COLO668 (cell line): ENCODE results near the gene GALNT9.
A peak's percentile ranks its signal among the peaks of the same experiment; 100 is the strongest.
"Not testable (repeated sequence)": the region's sequence is repeated elsewhere in the genome, so short reads cannot be mapped to it uniquely, and the experiment has no call there.

Experiments used
- DNase-seq: peaks from one replicate; lab custom pipeline; 2025; ENCODE audit not compliant: unreplicated experiment; lab: John Stamatoyannopoulos, UW

Gene GALNT9

GRCh38 chr12:132295561-132295960, 33.8 kb downstream of the GALNT9 start:
- DNase-seq = not testable (repeated sequence)

GRCh38 chr12:132295101-132295526, 34.3 kb downstream of the GALNT9 start:
- no peak for DNase-seq

GRCh38 chr12:132294121-132295034, 35.0 kb downstream of the GALNT9 start:
- no peak for DNase-seq

- no peak for DNase-seq
Measured at GRCh38 chr12:132292328-132293319, 36.8 kb downstream of the GALNT9 start.

GRCh38 chr12:132291402-132292175, 37.8 kb downstream of the GALNT9 start:
- no peak for DNase-seq

GRCh38 chr12:132290203-132290540, 39.2 kb downstream of the GALNT9 start:
- no peak for DNase-seq

GRCh38 chr12:132289356-132290202, 39.8 kb downstream of the GALNT9 start:
- no peak for DNase-seq

GRCh38 chr12:132288516-132289215, 40.7 kb downstream of the GALNT9 start:
- no peak for DNase-seq

- DNase-seq = no peak
Measured at GRCh38 chr12:132287391-132288238, 41.8 kb downstream of the GALNT9 start.

- no peak for DNase-seq
Measured at GRCh38 chr12:132286912-132287311, 42.5 kb downstream of the GALNT9 start.

GRCh38 chr12:132285991-132286681, 43.3 kb downstream of the GALNT9 start:
- DNase-seq = peak; percentile 5

- DNase-seq = no peak
Measured at GRCh38 chr12:132284827-132285741, 44.3 kb downstream of the GALNT9 start.

- DNase-seq = no peak
Measured at GRCh38 chr12:132284071-132284826, 45.1 kb downstream of the GALNT9 start.

GRCh38 chr12:132282950-132283771, 46.2 kb downstream of the GALNT9 start:
- peak; percentile 35 for DNase-seq
